ENCODE measurements around the gene RAB17.
"Not testable (repeated sequence)": the region's sequence is repeated elsewhere in the genome, so short reads cannot be mapped to it uniquely, and the experiment has no call there.

RAB17 gene

GRCh38 chr2:237613679-237614078, 23.1 kb upstream of the RAB17 start:
- Histone ChIP-seq H3K18ac (ENCODE audit: low read depth in 1 of 2, low read length in 2 of 2) (peak overlapping the region in 1 of 2 experiments; percentile 67), H2AFZ (ENCODE audit: low read depth, low read length) (no peak overlapping the region), H3K9me3 (ENCODE audit: control insufficient read depth, low read length) (no peaks in the 10 kb centered on the region), H2BK12ac (ENCODE audit: low read length in 2 of 2) (peak overlapping the region; percentile 12 to 20), H3K23ac (ENCODE audit: low read length in 2 of 2) (no peak overlapping the region), H4K8ac (ENCODE audit: low read length) (no peak overlapping the region), H3K9ac (ENCODE audit: low read length) (no peak overlapping the region), H3K14ac (ENCODE audit: low read length in 2 of 2) (no peak overlapping the region), H3K4me1 (ENCODE audit: control insufficient read depth, insufficient read depth, low read depth, low read length) (peaks cover 13% of the 10 kb centered on the region), H3K4ac (ENCODE audit: low read depth in 1 of 2, low read length in 2 of 2) (no peak overlapping the region), H3K27me3 (ENCODE audit: control insufficient read depth in 1 of 2, insufficient read depth in 1 of 2, low read length in 2 of 2) (no peaks in the 10 kb centered on the region), H4K91ac (ENCODE audit: low read length) (no peak overlapping the region), H2BK15ac (ENCODE audit: low read depth, poor library complexity, severe bottlenecking) (peak overlapping the region; percentile 29), H3K27ac (ENCODE audit: low read length, poor library complexity, severe bottlenecking) (no peak overlapping the region), H2BK5ac (ENCODE audit: low read depth, low read length, poor library complexity, severe bottlenecking) (no peak overlapping the region), H2AK5ac (ENCODE audit: low read length, severe bottlenecking) (no peak overlapping the region), H3K79me1 (replicated peaks; ENCODE audit: low read length, poor library complexity, severe bottlenecking) (no peaks in the 10 kb centered on the region), H3K36me3 (ENCODE audit: control insufficient read depth in 1 of 2, insufficient read depth in 2 of 2, low read depth in 1 of 2, low read length in 2 of 2) (no peaks in the 10 kb centered on the region), H2BK120ac (ENCODE audit: low read depth, low read length) (no peak overlapping the region), H3K4me3 (ENCODE audit: insufficient read depth in 1 of 2, low read depth in 1 of 2, low read length in 2 of 2) (no peak overlapping the region), H3K4me2 (ENCODE audit: low read length, poor library complexity, severe bottlenecking) (no peak overlapping the region)
- no peak for DNase-seq

- DNase-seq: no peak
- Histone ChIP-seq H3K36me3 (ENCODE audit: control insufficient read depth in 1 of 2, insufficient read depth in 2 of 2, low read depth in 1 of 2, low read length in 2 of 2) (no peaks in the 10 kb centered on the region), H3K18ac (ENCODE audit: low read depth in 1 of 2, low read length in 2 of 2) (no peak overlapping the region), H4K8ac (ENCODE audit: low read length) (no peak overlapping the region), H4K91ac (ENCODE audit: low read length) (peak overlapping the region; percentile 68), H2BK15ac (ENCODE audit: low read depth, poor library complexity, severe bottlenecking) (peak overlapping the region; percentile 83), H2AFZ (ENCODE audit: low read depth, low read length) (no peak overlapping the region), H3K79me1 (replicated peaks; ENCODE audit: low read length, poor library complexity, severe bottlenecking) (no peaks in the 10 kb centered on the region), H3K4ac (ENCODE audit: low read depth in 1 of 2, low read length in 2 of 2) (no peak overlapping the region), H3K4me2 (ENCODE audit: low read length, poor library complexity, severe bottlenecking) (no peak overlapping the region), H2BK5ac (ENCODE audit: low read depth, low read length, poor library complexity, severe bottlenecking) (no peak overlapping the region), H2BK120ac (ENCODE audit: low read depth, low read length) (peak overlapping the region; percentile 49), H3K9me3 (ENCODE audit: control insufficient read depth, low read length) (no peaks in the 10 kb centered on the region), H3K9ac (ENCODE audit: low read length) (no peak overlapping the region), H3K4me1 (ENCODE audit: control insufficient read depth, insufficient read depth, low read depth, low read length) (peaks cover 11% of the 10 kb centered on the region), H3K27me3 (ENCODE audit: control insufficient read depth in 1 of 2, insufficient read depth in 1 of 2, low read length in 2 of 2) (no peaks in the 10 kb centered on the region), H2AK5ac (ENCODE audit: low read length, severe bottlenecking) (no peak overlapping the region), H3K4me3 (ENCODE audit: insufficient read depth in 1 of 2, low read depth in 1 of 2, low read length in 2 of 2) (no peak overlapping the region), H3K27ac (ENCODE audit: low read length, poor library complexity, severe bottlenecking) (no peak overlapping the region), H3K23ac (ENCODE audit: low read length in 2 of 2) (no peak overlapping the region), H2BK12ac (ENCODE audit: low read length in 2 of 2) (peak overlapping the region in 1 of 2 experiments; percentile 39), H3K14ac (ENCODE audit: low read length in 2 of 2) (no peak overlapping the region)
- WGBS: 96% methylated on average over 10 of the region's 10 CpGs
Measured at GRCh38 chr2:237612527-237613357, 22.2 kb upstream of the RAB17 start.

GRCh38 chr2:237606522-237606921, 16.0 kb upstream of the RAB17 start:
- H3K4me2 ChIP-seq (ENCODE audit: low read length, poor library complexity, severe bottlenecking); H3K27ac ChIP-seq (ENCODE audit: low read length, poor library complexity, severe bottlenecking); H3K14ac ChIP-seq (ENCODE audit: low read length in 2 of 2); H3K18ac ChIP-seq (ENCODE audit: low read depth in 1 of 2, low read length in 2 of 2); H2AFZ ChIP-seq (ENCODE audit: low read depth, low read length); H4K8ac ChIP-seq (ENCODE audit: low read length); H3K79me1 ChIP-seq (replicated peaks; ENCODE audit: low read length, poor library complexity, severe bottlenecking); H3K4me1 ChIP-seq (ENCODE audit: control insufficient read depth, insufficient read depth, low read depth, low read length); H3K36me3 ChIP-seq (ENCODE audit: control insufficient read depth in 1 of 2, insufficient read depth in 2 of 2, low read depth in 1 of 2, low read length in 2 of 2); H3K23ac ChIP-seq (ENCODE audit: low read length in 2 of 2); H3K4me3 ChIP-seq (ENCODE audit: insufficient read depth in 1 of 2, low read depth in 1 of 2, low read length in 2 of 2); H2BK15ac ChIP-seq (ENCODE audit: low read depth, poor library complexity, severe bottlenecking); H2BK5ac ChIP-seq (ENCODE audit: low read depth, low read length, poor library complexity, severe bottlenecking); H3K4ac ChIP-seq (ENCODE audit: low read depth in 1 of 2, low read length in 2 of 2); H3K9ac ChIP-seq (ENCODE audit: low read length); H3K27me3 ChIP-seq (ENCODE audit: control insufficient read depth in 1 of 2, insufficient read depth in 1 of 2, low read length in 2 of 2); H2BK12ac ChIP-seq (ENCODE audit: low read length in 2 of 2); H3K9me3 ChIP-seq (ENCODE audit: control insufficient read depth, low read length); H2AK5ac ChIP-seq (ENCODE audit: low read length, severe bottlenecking); H2BK120ac ChIP-seq (ENCODE audit: low read depth, low read length); H4K91ac ChIP-seq (ENCODE audit: low read length); DNase-seq: not testable (repeated sequence)
- WGBS: 97% methylated on average over 4 of the region's 4 CpGs

- H3K36me3 ChIP-seq (ENCODE audit: control insufficient read depth in 1 of 2, insufficient read depth in 2 of 2, low read depth in 1 of 2, low read length in 2 of 2): no peaks in the 10 kb centered on the region
- peak overlapping the region in 1 of 2 experiments; percentile 66 for H3K18ac ChIP-seq (ENCODE audit: low read depth in 1 of 2, low read length in 2 of 2)
- no peak overlapping the region for H3K14ac ChIP-seq (ENCODE audit: low read length in 2 of 2)
- no peak overlapping the region for H3K4me2 ChIP-seq (ENCODE audit: low read length, poor library complexity, severe bottlenecking)
- H3K4me3 ChIP-seq (ENCODE audit: insufficient read depth in 1 of 2, low read depth in 1 of 2, low read length in 2 of 2): no peak overlapping the region
- H2AK5ac ChIP-seq (ENCODE audit: low read length, severe bottlenecking): no peak overlapping the region
- H4K91ac ChIP-seq (ENCODE audit: low read length): peak overlapping the region; percentile 15
- H3K23ac ChIP-seq (ENCODE audit: low read length in 2 of 2): no peak overlapping the region
- H2BK12ac ChIP-seq (ENCODE audit: low read length in 2 of 2): peak overlapping the region in 1 of 2 experiments; percentile 28
- H2BK5ac ChIP-seq (ENCODE audit: low read depth, low read length, poor library complexity, severe bottlenecking): no peak overlapping the region
- no peak overlapping the region for H3K4ac ChIP-seq (ENCODE audit: low read depth in 1 of 2, low read length in 2 of 2)
- DNase-seq: no peak
- H2AFZ ChIP-seq (ENCODE audit: low read depth, low read length): no peak overlapping the region
- H3K79me1 ChIP-seq (replicated peaks; ENCODE audit: low read length, poor library complexity, severe bottlenecking): no peaks in the 10 kb centered on the region
- H3K9me3 ChIP-seq (ENCODE audit: control insufficient read depth, low read length): no peaks in the 10 kb centered on the region
- H3K27ac ChIP-seq (ENCODE audit: low read length, poor library complexity, severe bottlenecking): no peak overlapping the region
- peaks cover 3% of the 10 kb centered on the region for H3K4me1 ChIP-seq (ENCODE audit: control insufficient read depth, insufficient read depth, low read depth, low read length)
- H3K9ac ChIP-seq (ENCODE audit: low read length): no peak overlapping the region
- H2BK15ac ChIP-seq (ENCODE audit: low read depth, poor library complexity, severe bottlenecking): peak overlapping the region; percentile 36
- WGBS: 93% methylated on average over 8 of the region's 9 CpGs
- no peak overlapping the region for H2BK120ac ChIP-seq (ENCODE audit: low read depth, low read length)
- no peak overlapping the region for H4K8ac ChIP-seq (ENCODE audit: low read length)
- no peaks in the 10 kb centered on the region for H3K27me3 ChIP-seq (ENCODE audit: control insufficient read depth in 1 of 2, insufficient read depth in 1 of 2, low read length in 2 of 2)
Measured at GRCh38 chr2:237604960-237605359, 14.4 kb upstream of the RAB17 start.
